ENCODE results near the gene TROAP. TPM values are rescaled to one million over a fixed set of nuclear protein-coding genes. Genes with fewer than 3 reads are reported as not detected.

The TROAP gene
- total RNA-seq, 1 experiment from 2014 or later = 75.3 TPM

GRCh38 chr12:49293056-49293956, 29.7 kb upstream of the TROAP start:
- H3K27ac Mint-ChIP-seq = no peak overlapping the region; a peak in 1 of 7 replicates

More at GRCh38 chr12:49293056-49293956, 29.7 kb upstream of the TROAP start:
- Histone ChIP-seq H2BK120ac (ENCODE audit: low read depth, low read length, poor library complexity, severe bottlenecking) (no peak overlapping the region), H3K23me2 (ENCODE audit: insufficient read length, low read depth, low read length, poor library complexity, severe bottlenecking) (peaks cover 5% of the 10 kb centered on the region), H2AFZ (ENCODE audit: low read length) (no peak overlapping the region), H3K9me3 (ENCODE audit: control insufficient read depth, low read depth, low read length) (no peaks in the 10 kb centered on the region), H3K27me3 (ENCODE audit: insufficient read depth, low read length) (peaks cover 51% of the 10 kb centered on the region), H3K56ac (ENCODE audit: insufficient read length, low read depth, low read length) (no peak overlapping the region), H3K4me2 (ENCODE audit: insufficient read depth, insufficient read length, low read length) (peak overlapping the region; percentile 18), H3K9ac (ENCODE audit: extremely low read depth, insufficient read length, low read length) (no peak overlapping the region), H2BK12ac (ENCODE audit: insufficient read length, low read depth, low read length) (no peak overlapping the region), H2BK5ac (ENCODE audit: insufficient read length, low read length) (no peak overlapping the region), H2BK15ac (ENCODE audit: low read depth, low read length) (no peak overlapping the region), H3K18ac (ENCODE audit: insufficient read length, low read depth, low read length) (no peak overlapping the region), H3T11ph (ENCODE audit: low read length) (no peak overlapping the region), H3K27ac (ENCODE audit: insufficient read length, low read depth, low read length) (no peak overlapping the region), H4K20me1 (ENCODE audit: control insufficient read depth, insufficient read depth, insufficient read length) (peaks cover 3% of the 10 kb centered on the region), H3K23ac (ENCODE audit: insufficient read length, low read depth, low read length) (no peak overlapping the region), H3K14ac (ENCODE audit: insufficient read depth, low read length) (no peak overlapping the region; the same call in 1 of the 2 replicates), H3K4ac (ENCODE audit: low read depth, low read length) (no peak overlapping the region), H3K79me2 (ENCODE audit: insufficient read depth, low read length) (no peaks in the 10 kb centered on the region), H4K5ac (ENCODE audit: insufficient read length, low read depth, low read length) (no peak overlapping the region), H3K4me1 (ENCODE audit: insufficient read depth, low read length) (no peaks in the 10 kb centered on the region), H2AK5ac (ENCODE audit: insufficient read length, low read length) (no peak overlapping the region), H4K8ac (replicated peaks; ENCODE audit: insufficient read length, low read depth, low read length) (no peak overlapping the region), H4K91ac (ENCODE audit: insufficient read length, low read depth, low read length) (no peak overlapping the region), H3K79me1 (ENCODE audit: insufficient read depth, low read depth, low read length, poor library complexity, severe bottlenecking) (no peaks in the 10 kb centered on the region), H2BK20ac (ENCODE audit: low read depth, low read length, poor library complexity, severe bottlenecking) (no peak overlapping the region)
- no CpG with 5 or more reads among the region's 18 CpGs for WGBS (ENCODE audit: extremely low coverage, insufficient read length, low lambda C conversion rate)
- Mint-ChIP-seq H3K4me3 (peak overlapping the region in 1 of 2 experiments; percentile 38; a peak in 1 of 5 replicates), H3K4me1 (peaks cover 12 to 41% of the 10 kb centered on the region in 2 experiments), H3K36me3 (ENCODE audit: insufficient read depth in 1 of 3, low read depth in 3 of 3) (no peaks in the 10 kb centered on the region; a peak in 2 of 7 replicates), H3K9me3 (peaks cover 0 to 2% of the 10 kb centered on the region in 2 experiments; a peak in 1 of 5 replicates), H3K27me3 (ENCODE audit: low read depth) (peaks cover 85% of the 10 kb centered on the region)
- peak; percentile 80 for DNase-seq
- TF ChIP-seq, protein P1, sequence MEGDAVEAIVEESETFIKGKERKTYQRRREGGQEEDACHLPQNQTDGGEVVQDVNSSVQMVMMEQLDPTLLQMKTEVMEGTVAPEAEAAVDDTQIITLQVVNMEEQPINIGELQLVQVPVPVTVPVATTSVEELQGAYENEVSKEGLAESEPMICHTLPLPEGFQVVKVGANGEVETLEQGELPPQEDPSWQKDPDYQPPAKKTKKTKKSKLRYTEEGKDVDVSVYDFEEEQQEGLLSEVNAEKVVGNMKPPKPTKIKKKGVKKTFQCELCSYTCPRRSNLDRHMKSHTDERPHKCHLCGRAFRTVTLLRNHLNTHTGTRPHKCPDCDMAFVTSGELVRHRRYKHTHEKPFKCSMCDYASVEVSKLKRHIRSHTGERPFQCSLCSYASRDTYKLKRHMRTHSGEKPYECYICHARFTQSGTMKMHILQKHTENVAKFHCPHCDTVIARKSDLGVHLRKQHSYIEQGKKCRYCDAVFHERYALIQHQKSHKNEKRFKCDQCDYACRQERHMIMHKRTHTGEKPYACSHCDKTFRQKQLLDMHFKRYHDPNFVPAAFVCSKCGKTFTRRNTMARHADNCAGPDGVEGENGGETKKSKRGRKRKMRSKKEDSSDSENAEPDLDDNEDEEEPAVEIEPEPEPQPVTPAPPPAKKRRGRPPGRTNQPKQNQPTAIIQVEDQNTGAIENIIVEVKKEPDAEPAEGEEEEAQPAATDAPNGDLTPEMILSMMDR (conservative IDR thresholded peaks at IDR 0.05) = no peak

Data from H9 (cell line).